ENCODE measurements around the gene TTI1.
"Not testable (repeated sequence)": the region's sequence is repeated elsewhere in the genome, so short reads cannot be mapped to it uniquely, and the experiment has no call there.

The TTI1 gene

DNA sequence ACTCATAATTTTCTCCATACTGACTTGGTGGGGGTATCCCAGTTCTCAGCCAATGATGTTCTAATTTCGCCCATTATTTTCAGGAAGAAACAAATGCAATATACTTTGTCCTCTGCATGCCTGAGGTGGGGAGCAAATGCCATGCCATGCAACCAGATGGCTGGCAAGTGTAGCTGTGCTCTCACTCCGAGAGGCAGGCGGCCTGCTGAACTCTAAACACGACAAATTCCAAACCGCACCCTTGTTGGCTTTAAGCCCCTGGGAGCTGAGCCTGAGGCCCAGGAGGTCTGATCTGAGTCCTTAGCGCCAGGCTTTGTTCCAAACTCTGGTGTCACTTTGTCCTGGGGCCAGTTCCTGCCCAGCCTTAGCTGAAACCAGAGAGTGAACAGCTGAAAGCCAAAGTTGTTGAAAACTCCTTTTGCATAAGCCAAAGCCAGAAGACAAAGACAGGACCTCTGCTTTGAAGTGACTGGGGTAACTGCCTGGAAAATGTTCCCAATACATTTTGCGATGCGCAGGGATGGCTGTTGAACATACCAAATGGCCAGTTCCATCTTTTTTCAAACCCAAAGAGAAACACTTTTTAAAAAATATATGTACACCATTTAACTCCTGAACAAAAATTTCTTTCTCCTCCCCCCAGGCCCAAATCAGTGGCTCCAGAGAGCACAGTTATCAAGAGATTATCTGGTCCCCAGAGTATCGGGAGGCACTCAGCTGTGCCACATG, 46.2 kb downstream of the TTI1 start:
- no peak for DNase-seq

DNA sequence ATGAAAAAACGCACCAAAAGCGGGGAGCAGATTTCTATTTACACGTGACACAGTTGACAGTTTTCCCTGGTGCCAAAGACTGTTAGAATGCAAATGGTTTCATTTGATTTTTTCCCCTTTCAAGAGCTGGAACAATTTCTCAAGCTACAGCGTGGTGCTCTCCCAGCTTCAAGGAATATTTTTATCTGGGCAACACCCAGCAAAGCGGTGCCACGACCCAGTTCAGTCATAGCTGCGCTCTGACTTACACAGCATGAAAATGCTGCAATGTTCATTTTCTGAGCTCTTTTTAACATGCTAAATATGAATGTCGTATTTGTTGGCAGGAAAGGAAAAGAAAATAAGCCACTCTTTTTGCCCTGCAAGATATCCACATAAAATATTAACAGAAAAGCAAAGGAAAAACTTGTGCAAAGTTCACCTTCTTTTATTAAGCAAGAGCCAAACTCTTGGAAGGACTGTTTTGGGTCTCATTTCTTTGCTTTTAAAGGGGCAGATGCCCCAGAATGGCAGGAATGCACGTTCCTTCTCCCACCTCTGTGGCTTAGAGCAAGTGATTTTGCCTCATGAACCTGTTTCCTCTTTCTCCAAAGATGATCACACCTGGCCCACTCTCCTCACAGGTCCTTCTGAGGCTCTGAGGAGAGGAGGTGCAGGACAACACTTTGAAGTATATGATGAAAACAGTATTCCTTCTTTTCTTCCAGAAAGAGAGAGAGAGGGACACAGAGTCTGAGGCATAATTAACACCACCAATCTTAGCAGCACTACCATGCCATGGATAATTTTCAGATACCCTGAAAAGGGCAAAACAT, 47.0 kb downstream of the TTI1 start:
- DNase-seq: no peak

DNA sequence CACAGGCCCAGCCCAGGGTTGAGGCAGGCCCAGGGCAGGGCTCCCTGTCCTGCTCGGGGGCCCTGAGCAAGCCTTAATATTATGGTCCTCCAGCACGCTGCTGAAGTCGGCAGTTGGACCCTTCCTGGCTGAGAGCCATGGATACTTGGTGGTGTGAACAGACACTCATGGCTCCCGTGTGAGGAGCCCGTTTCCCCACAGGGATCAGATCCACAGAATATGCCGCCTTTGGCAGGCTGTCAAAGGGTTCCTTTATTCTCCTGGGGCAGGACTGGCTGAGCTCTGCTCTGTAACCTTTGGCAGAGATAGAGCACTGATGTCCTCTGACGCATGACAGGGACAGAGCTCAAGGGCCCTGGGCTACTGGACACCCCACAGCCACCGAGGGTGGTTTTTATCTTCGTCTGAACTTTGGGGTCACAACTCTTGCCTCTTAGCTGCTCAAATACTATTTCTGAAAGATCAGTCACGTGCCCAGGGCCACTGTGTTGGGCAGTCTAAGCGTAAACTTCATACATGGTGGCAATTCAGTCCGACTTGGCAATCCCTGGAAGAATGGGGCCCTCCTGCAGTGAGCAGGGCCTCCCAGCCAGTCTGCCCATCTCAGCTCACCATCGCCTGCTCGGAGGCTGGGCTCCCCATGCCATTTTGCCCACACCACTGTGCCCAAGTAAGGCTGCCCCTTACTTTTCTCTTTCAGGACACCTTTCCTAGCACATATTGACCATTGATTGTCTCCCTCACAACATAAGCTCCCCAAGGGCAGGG, 49.1 kb downstream of the TTI1 start:
- DNase-seq: peak; percentile 92

DNA sequence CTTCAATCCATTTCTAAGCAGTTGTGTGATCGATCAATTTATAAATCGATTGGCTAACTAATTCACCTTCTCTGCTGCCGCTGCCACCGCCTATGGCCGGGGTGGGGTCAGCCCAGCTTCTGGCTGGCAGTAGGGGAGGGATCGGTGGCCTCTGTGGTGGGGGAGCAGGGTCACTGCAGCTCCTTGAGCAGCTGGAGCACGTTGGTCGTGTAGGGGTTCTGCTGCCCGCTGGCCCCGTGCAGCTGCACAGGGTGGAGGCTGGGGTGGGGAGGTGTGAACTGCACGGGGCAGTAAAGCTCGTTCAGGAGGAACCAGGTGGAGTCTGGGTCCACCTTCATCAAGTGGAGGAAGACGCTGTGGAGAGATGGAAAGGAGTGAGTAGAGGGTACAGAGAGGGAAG, 50.0 kb downstream of the TTI1 start:
- DNase-seq: no peak

- DNase-seq: no peak
Observed at GRCh38 chr20:37981568-37981967, 51.7 kb downstream of the TTI1 start.

DNA sequence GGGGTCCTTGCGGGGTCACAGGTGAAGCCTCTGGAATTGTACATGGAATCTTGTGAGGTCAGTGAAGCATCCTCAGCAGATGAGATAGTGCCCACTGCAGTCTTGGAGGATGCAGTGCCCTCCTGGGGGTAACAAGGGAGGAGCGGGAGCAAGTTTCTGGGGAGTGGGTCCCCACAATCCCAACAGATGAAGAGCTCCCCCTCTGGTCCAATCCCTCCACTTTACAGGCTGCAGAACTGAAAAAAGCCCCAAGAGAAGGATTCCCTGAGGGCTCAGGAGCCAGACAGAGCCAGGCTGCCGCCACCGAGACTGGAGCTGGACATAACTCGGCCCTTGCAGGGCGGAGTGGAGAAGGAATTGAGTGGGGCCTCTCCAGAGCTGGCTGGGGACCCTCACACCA, 52.4 kb downstream of the TTI1 start:
- DNase-seq: no peak

DNA sequence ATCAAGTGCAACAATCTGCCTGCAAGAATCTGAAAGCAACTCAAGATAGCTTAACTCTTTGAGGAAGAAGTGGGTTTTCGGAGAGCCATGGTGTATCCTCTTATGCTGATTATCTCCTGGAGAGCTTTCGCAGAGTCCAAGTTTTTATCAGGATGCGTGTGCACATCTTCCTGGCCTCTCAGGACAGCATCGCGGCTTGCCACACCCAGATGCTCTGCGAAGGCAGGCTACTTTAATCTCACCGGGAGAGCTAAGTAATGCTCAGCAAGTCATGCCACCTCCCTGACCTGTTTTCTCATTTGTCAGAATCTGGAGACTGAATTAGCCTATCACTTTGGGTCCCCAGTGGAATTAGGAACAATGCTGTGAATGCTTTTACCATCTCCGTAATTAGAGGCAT, 52.9 kb downstream of the TTI1 start:
- no peak for DNase-seq

GRCh38 chr20:37979021-37979985, 54.0 kb downstream of the TTI1 start:
- no peak for DNase-seq

- DNase-seq: no peak
Observed at GRCh38 chr20:37977786-37978185, 55.5 kb downstream of the TTI1 start.

DNA sequence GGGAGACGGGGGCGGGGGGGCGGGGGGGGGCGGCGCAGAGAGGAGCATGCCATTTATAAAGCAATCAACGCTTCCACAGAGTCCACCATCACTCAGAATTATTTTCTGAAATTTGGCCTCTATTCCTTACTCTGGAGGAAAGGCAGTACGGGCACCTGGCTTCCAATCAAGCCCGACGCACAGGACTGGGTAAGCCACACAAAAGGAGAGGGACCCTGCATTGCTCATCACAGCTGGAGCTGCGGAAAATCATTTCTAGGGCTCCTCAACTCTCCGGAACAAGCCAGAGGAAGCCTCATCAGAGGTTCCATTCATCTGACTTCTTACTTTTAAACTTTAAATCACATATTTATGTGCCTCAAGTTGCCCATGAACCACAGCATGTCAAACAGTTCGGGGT, 55.9 kb downstream of the TTI1 start:
- DNase-seq: no peak

GRCh38 chr20:37976887-37977286, 56.4 kb downstream of the TTI1 start:
- DNase-seq: no peak

DNA sequence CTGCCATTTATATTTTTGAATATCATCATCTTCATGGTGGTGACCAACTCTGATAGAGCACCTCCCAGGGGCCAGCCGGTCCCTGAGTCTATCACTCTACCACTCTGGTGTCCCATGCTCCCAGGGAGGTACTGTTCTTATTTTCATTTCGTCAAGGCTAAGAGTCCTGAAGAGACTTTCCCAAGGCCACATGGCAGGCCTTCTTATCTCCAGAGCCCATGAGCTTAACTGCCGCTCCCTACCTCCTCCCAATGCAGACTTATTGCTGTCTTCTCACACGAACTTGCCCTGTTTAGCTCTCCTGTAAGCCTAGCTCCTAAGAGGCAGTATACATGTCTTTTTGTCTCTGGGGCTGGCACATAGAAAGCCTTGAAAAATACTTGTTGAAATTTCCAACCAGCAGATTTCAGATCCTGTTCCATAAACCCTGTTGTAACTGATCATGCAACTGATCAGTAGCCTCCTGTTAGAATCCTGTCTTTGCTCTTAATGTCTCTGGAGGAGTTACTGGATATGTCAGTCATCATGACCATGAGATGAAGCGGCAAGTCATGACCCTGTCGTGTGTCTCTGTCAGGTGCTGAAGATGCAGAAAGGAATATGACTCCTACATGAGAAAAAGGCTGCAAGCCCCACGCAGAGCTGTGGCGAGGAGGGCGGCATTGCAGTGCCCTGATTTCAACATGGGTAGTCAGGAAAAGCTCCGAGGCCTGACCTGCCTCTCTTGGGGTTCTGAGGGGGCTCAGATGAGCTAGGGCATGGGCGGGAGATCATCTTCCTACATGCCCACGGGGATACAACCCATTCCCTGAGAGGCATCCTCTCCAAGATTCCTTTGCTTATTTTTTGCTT, 60.0 kb downstream of the TTI1 start:
- DNase-seq: no peak

DNA sequence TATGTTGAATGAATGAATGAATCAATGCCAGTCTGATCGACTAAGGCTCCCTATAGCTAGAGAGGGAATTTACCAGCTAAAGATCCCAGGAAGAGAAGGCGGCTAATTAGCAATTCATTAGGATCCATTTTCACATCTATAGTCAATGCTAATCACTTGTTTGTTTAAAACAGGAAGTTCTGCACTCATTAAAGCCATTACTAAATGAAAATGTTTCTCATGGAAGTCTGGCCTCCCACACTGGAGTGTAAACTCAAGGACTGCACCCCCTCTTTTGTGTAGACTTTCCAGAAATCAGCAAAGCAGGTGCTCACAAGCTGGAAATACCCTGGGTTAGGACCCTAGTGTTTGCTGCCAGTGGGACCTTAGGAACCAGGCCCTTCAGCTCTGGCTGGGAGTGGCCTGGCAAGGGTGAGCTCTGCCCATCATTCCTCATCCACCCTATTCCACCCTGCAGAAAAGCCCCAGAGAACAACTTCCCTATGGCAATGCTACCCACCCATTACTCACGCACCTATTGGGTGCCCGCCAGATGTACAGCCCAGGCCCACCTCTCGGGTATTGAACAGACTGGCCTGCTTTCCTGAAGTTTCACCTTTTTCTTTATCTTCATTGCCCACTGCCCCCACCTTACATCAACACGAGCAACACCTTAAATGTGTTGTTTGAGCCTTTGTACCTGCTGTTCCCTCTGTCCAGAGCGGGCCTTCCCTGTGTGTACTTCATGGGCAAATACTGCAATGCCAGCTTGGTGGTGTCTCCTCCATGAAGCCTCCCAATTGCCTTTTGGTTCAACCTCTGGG, 60.8 kb downstream of the TTI1 start:
- DNase-seq: no peak

DNA sequence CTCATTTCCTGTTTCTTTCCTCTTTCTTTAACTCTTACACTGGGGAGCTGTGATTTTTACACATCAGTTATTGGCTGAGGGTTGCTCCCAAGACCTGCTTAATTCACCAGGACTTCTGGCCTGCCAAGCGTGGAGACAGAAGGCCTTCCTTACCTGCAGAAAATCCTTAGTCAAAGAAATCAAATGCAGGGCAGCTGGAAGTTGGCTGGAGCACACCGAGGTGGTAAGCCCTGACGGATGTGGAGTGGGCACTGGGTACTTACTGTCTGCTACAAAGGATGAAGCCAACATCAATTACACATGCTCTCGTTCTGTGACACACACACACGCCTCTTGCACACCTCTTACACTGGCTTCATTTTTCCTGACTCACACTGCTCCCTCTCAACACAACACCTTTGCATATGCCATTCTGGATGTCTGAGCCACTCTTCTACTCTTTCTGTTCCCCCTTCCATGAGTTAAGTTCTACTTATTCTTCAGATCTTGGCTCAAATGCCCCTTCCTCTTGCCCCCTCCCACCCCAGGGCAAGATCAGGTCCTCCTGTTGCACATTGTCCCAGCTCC, 61.6 kb downstream of the TTI1 start:
- DNase-seq: no peak

DNA sequence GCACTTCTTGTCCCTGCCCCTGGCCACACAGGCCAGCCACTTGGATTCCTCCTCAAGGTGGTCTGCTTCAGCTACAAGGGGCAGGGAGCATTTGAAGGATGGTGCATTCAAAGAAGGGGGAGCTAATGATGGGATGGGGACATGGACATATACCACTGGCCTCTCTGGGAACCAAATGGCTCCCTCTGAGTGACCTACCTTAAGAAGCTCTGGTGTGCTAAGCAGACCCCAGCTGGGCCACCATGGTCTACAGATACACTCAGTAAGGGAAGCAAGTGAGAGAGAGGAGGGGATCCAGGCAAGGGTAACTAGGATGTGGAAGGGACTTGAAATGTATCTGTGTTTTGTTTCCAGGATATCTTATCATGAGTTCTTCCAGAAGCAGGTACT, 62.4 kb downstream of the TTI1 start:
- no peak for DNase-seq

DNA sequence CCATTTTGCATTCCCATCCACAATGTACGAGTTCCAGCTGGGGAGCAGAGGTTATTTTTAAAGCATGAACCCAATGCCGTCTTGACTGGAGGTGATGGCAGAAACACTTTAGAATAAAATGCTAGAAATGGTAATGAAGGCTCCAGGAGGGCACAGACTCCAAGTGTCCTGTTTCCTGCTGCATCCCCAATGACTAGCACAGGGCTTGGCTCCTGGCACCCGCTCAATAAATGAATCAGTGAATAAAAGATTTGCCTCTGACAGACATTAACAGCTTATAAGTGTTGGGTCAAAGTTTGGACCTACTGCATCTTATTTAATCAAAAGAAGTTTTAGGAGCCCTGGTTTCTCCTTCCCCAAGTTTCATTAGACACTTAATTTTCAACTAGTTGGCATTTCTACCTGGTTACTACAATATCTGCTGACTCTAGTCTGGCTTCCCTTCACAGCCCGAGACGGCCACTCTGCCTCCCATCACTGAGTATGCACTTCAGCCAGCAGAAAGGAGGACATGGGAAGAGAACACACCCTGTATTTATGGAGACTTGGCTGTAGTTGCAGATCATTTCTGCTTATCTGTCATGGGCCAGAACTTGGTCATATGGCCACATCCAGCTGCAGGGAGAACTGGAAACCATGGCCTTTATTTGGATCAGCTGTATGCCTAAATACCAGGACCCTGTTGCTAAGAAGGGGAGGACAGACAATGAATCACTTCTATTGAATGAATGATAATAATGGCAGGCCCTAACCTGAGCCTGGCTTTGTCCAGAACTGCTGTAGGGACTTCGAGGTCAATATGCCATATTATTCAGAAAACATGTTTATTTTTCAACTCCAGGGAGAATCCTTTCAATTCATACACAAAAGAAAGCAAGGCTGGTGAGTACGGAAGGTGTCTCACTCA, 63.1 kb downstream of the TTI1 start:
- DNase-seq: no peak

DNA sequence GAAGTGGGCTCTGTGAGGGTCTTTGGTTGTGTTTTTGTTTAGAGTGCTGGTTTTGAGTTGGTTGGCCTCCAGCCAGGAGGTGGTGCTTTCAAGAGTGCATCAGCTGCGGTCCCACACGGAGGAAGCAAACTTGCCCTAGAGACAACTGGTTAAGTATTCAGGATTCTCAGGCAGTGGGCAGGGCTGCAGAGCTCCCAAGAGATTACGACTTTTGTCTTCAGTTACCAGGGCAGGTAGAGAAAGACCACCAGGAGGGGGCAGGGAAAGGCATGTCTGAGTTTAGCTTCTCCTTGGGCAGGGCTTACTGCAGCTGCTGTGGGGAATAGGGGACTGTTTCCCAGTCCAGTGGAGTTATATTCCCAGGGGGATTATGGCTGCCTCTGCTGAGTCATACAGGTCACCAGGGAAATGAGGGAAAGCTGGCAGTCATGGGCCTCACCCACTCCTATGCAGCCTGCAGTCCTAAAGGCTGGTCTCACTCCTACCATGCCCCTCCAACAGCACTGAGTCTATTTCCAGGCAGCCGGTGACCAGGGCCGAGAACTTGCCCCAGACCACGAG, 64.3 kb downstream of the TTI1 start:
- DNase-seq: peak; percentile 96

DNA sequence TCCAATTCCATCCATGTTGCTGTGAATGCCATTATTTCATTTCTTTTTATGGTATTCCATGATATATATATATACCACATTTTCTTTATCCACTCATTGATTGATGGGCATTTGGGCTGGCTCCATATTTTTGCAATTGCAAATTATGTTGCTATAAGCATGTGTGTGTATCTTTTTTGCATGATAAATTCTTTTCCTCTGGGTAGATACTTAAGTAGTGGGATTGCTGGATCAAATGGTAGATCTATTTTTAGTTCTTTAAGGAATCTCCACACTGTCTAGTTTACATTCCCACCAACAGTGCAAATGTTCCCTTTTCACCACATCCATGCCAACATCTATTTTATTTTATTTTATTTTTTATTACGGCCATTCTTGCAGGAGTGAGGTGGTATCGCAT, 69.8 kb downstream of the TTI1 start:
- DNase-seq: not testable (repeated sequence)

- DNase-seq: no peak
Observed at GRCh38 chr20:37961066-37961465, 72.2 kb downstream of the TTI1 start.

Measured in NCI-H1105 treated with DMSO at 0.1 percent for 48 hours (cell line).